Measurements from ENCODE around the gene CCDC83. TPM values are rescaled to one million over a fixed set of nuclear protein-coding genes. Genes with fewer than 3 reads are reported as not detected.
A peak's percentile ranks its signal among the peaks of the same experiment; 100 is the strongest.

Gene CCDC83
- total and polyA plus RNA-seq, 2 donors (not counting 3 experiments of a cell fraction or from before 2014, with no cell fraction given), result not detected

- Histone ChIP-seq H3K4me1 (ENCODE audit: control insufficient read depth, extremely low read depth, insufficient read depth, low read length) (peaks cover 8% of the 10 kb centered on the region), H3K9ac (replicated peaks; ENCODE audit: extremely low read depth, insufficient read depth, low read length) (no peak overlapping the region), H3K9me3 (replicated peaks; ENCODE audit: control insufficient read depth, insufficient read depth, low read length) (no peaks in the 10 kb centered on the region), H3K4me3 (replicated peaks in 1 of 3; ENCODE audit: insufficient read depth in 1 of 3, low read depth in 1 of 3, low read length in 3 of 3) (no peak overlapping the region), H3K4me2 (ENCODE audit: insufficient read depth, low read length) (no peak overlapping the region), H3K27me3 (ENCODE audit: control insufficient read depth in 2 of 2, insufficient read depth in 2 of 2, low read length in 2 of 2) (peaks cover 16 to 24% of the 10 kb centered on the region in 2 experiments), H2AFZ (ENCODE audit: low read depth, low read length) (no peak overlapping the region), H3K27ac (ENCODE audit: insufficient read depth, low read depth, low read length) (no peak overlapping the region), H3K9me1 (replicated peaks; ENCODE audit: control insufficient read depth, extremely low read depth, insufficient read depth, low read length) (no peaks in the 10 kb centered on the region), H3K36me3 (ENCODE audit: control insufficient read depth in 2 of 2, extremely low read depth in 1 of 2, insufficient read depth in 2 of 2, low read length in 2 of 2) (no peaks in the 10 kb centered on the region), H3K79me2 (ENCODE audit: control insufficient read depth, insufficient read depth, low read length) (no peaks in the 10 kb centered on the region), H4K20me1 (replicated peaks; ENCODE audit: control insufficient read depth, extremely low read depth, insufficient read depth, low read length) (no peaks in the 10 kb centered on the region)
- intact Hi-C loops (cut with micrococcal nuclease), result no loop called here
- ChIA-PET CTCF (interaction anchor here (0.6 to 2.1 kb wide), 11 partner anchors 9 to 145 kb away, joined by 3 to 10 read pairs (median 4); partner anchors contain the start of genes CCDC83 and CREBZF), POLR2A (interaction anchor here (1.0 kb wide), 1 partner anchor 145 kb away, joined by 3 read pairs; the partner anchor contains the start of gene CREBZF)
- dilution Hi-C loops (cut with MboI; ENCODE audit: extremely low pct_ligation_motif_present, low sequenced_read_pairs), result no loop called here
- TF ChIP-seq EZH2 (IDR thresholded peaks at IDR 0.05; ENCODE audit: borderline replicate concordance, low read depth, low read length, severe bottlenecking), result no peak
- no peak for TF ChIP-seq JUN (IDR thresholded peaks at IDR 0.05; ENCODE audit: borderline replicate concordance, insufficient read depth, insufficient read length, low read depth)
- no peak for TF ChIP-seq MAX (IDR thresholded peaks at IDR 0.05; ENCODE audit: insufficient read depth, insufficient read length)
- peak in 1 of 2 donors; percentile 6 for TF ChIP-seq CTCF (IDR thresholded peaks at IDR 0.05; ENCODE audit: extremely low read depth in 1 of 2, insufficient read depth in 1 of 2, low read depth in 1 of 2, low read length in 2 of 2)
- TF ChIP-seq POLR2AphosphoS5 (IDR thresholded peaks at IDR 0.05; ENCODE audit: insufficient read depth, low read depth, low read length), result no peak
- TF ChIP-seq POLR2A (IDR thresholded peaks at IDR 0.05; ENCODE audit: low read depth, low read length), result no peak
- TF ChIP-seq FOS (IDR thresholded peaks at IDR 0.05; ENCODE audit: borderline replicate concordance, insufficient read depth, low read length), result no peak
- no peak for TF ChIP-seq MYC (IDR thresholded peaks at IDR 0.05; ENCODE audit: low read depth, low read length)
- peak; percentile 59 for TF ChIP-seq GATA2 (IDR thresholded peaks at IDR 0.05; ENCODE audit: insufficient read depth, insufficient read length, low read depth, low read length)
- BruUV-seq (replicated peaks), result no TSS peak
- FAIRE-seq (no peak), DNase-seq (ENCODE audit: low read depth, low spot score) (peak; percentile 4)
These were observed 45.3 kb upstream of the CCDC83 start for GRCh38 chr11:85809863-85810262.

Data from endothelial cell of umbilical vein (primary cell).